ENCODE measurements around the gene POU2AF1.
"Not testable (repeated sequence)": the region's sequence is repeated elsewhere in the genome, so short reads cannot be mapped to it uniquely, and the experiment has no call there.

Gene POU2AF1

GRCh38 chr11:111320199-111320598, 58.9 kb downstream of the POU2AF1 start:
- DNase-seq (ENCODE audit: low read depth in 2 of 2): not testable (repeated sequence)

GRCh38 chr11:111319296-111319695, 59.8 kb downstream of the POU2AF1 start:
- no peak for DNase-seq (ENCODE audit: low read depth in 2 of 2)

GRCh38 chr11:111312076-111312475, 67.0 kb downstream of the POU2AF1 start:
- no peak for DNase-seq (ENCODE audit: low read depth in 2 of 2)

- no peak for DNase-seq (ENCODE audit: low read depth in 2 of 2)
Measured at GRCh38 chr11:111310723-111311122, 68.4 kb downstream of the POU2AF1 start.

- DNase-seq (ENCODE audit: low read depth in 2 of 2): no peak
Measured at GRCh38 chr11:111310088-111310487, 69.0 kb downstream of the POU2AF1 start.

- no peak for DNase-seq (ENCODE audit: low read depth in 2 of 2)
Measured at GRCh38 chr11:111309215-111309915, 69.7 kb downstream of the POU2AF1 start.

- DNase-seq (ENCODE audit: low read depth in 2 of 2): no peak
Measured at GRCh38 chr11:111308140-111308539, 70.9 kb downstream of the POU2AF1 start.

- DNase-seq (ENCODE audit: low read depth in 2 of 2): no peak
Measured at GRCh38 chr11:111307472-111308108, 71.5 kb downstream of the POU2AF1 start.

GRCh38 chr11:111306321-111306720, 72.8 kb downstream of the POU2AF1 start:
- DNase-seq (ENCODE audit: low read depth in 2 of 2): no peak

GRCh38 chr11:111305876-111306275, 73.2 kb downstream of the POU2AF1 start:
- DNase-seq (ENCODE audit: low read depth in 2 of 2): no peak

GRCh38 chr11:111305162-111305802, 73.8 kb downstream of the POU2AF1 start:
- no peak for DNase-seq (ENCODE audit: low read depth in 2 of 2)

- no peak for DNase-seq (ENCODE audit: low read depth in 2 of 2)
Measured at GRCh38 chr11:111303461-111303860, 75.6 kb downstream of the POU2AF1 start.

- no peak for DNase-seq (ENCODE audit: low read depth in 2 of 2)
Measured at GRCh38 chr11:111302298-111302697, 76.8 kb downstream of the POU2AF1 start.

All from stimulated activated CD8-positive, alpha-beta memory T cell treated with anti-CD3 and anti-CD28 coated beads, Interleukin-7, amount 100 ng/mL, for 4 hours (primary cell).